GM12878 (cell line): ENCODE measurements around the gene DMAC1. TPM values are rescaled to one million over a fixed set of nuclear protein-coding genes. Genes with fewer than 3 reads are reported as not detected.

Source experiments
- ATAC-seq: fragments of 200-7000 bp; cut with Tn5 transposase; 3 replicates; pipeline ENCODE4 v1.9.1; 2020; ENCODE audit warnings: mild to moderate bottlenecking, moderate library complexity
- BruUV-seq: library from RNA; stranded (reverse); fragments of 400-500 nt; replicated peaks from 2 replicates; lab custom pipeline; 2021; lab: Mats Ljungman, UMichigan
- CTCF ChIA-PET: fragments of 300-600 bp; sonication (Branson Sonifier 250); formaldehyde crosslinking; extraction: SDS; loops from one replicate; lab custom pipeline; 2021; ENCODE audit warnings: inconsistent platforms; lab: Yijun Ruan, JAX
- POLR2A ChIA-PET: fragments of 350-600 bp; formaldehyde crosslinking; extraction: SDS; loops from one replicate; lab custom pipeline; 2021; ENCODE audit warnings: inconsistent platforms; lab: Charles Lee
- RAD21 ChIA-PET: fragments of 300-600 bp; sonication (Branson Sonifier 250); formaldehyde crosslinking; loops from one replicate; lab custom pipeline; 2023; ENCODE audit warnings: antibody characterized with exemption; ENCODE audit not compliant: unreplicated experiment; lab: Charles Lee
- SMC1A ChIA-PET: fragments of 300-600 bp; sonication (Branson Sonifier 250); formaldehyde crosslinking; loops from one replicate; lab custom pipeline; 2023; ENCODE audit not compliant: unreplicated experiment, uncharacterized antibody; lab: Charles Lee
- DNase-seq: peaks from one replicate; pipeline ENCODE4 v3.0.0-alpha.2; 2011; ENCODE audit warnings: low read depth, low spot score
- FAIRE-seq: peaks from 3 replicates; lab custom pipeline; 2011; peaks lifted over from hg19 to GRCh38; lab: Jason Lieb, UNC
- H2AFZ ChIP-seq: 2 replicates; pipeline ENCODE4 v1.6.0; 2011; ENCODE audit warnings: low read depth, low read length, control low read depth; ENCODE audit not compliant: control insufficient read depth
- H3K27ac ChIP-seq: 2 replicates; pipeline ENCODE4 v1.5.1; 2011; ENCODE audit warnings: control low read depth; ENCODE audit not compliant: control insufficient read depth, insufficient read depth
- H3K27me3 ChIP-seq, 2 experiments: replicated peaks in 1 of 2; 2 replicates each; pipeline versions ENCODE4 v1.6.0 to v1.6.1; 2011; ENCODE audit warnings: low read length in 1 of 2; ENCODE audit not compliant: control insufficient read depth in 2 of 2, insufficient read depth in 2 of 2
- H3K36me3 ChIP-seq, 2 experiments: 2 replicates each; pipeline ENCODE4 v1.5.1; 2011; ENCODE audit warnings: low read length in 1 of 2; ENCODE audit not compliant: control insufficient read depth in 2 of 2, insufficient read depth in 2 of 2
- H3K4me1 ChIP-seq: 2 replicates; pipeline ENCODE4 v1.6.1; 2011; ENCODE audit warnings: mild to moderate bottlenecking, low read length, moderate library complexity, mixed read lengths; ENCODE audit not compliant: control insufficient read depth, insufficient read depth
- H3K4me2 ChIP-seq: 2 replicates; pipeline ENCODE4 v1.6.0; 2011; ENCODE audit warnings: control low read depth; ENCODE audit not compliant: control insufficient read depth, insufficient read depth
- H3K4me3 ChIP-seq: fragments of 200-600 bp; sonication (generic); 2 replicates; pipeline ENCODE4 v1.5.1; 2016
- H3K79me2 ChIP-seq: 2 replicates; pipeline ENCODE4 v1.6.0; 2011; ENCODE audit warnings: low read length; ENCODE audit not compliant: control insufficient read depth, insufficient read depth
- H3K9ac ChIP-seq: 2 replicates; pipeline ENCODE4 v1.8.0; 2011; ENCODE audit warnings: low read length, control low read depth, mixed read lengths; ENCODE audit not compliant: control insufficient read depth, insufficient read depth
- H3K9me3 ChIP-seq: replicated peaks from 3 replicates; pipeline ENCODE4 v1.5.1; 2011; ENCODE audit warnings: mild to moderate bottlenecking, low read length; ENCODE audit not compliant: control insufficient read depth, insufficient read depth
- H4K20me1 ChIP-seq: 2 replicates; pipeline ENCODE4 v1.6.0; 2011; ENCODE audit not compliant: control insufficient read depth, insufficient read depth
- ATF7 ChIP-seq: fragments of 450-650 bp; IDR thresholded peaks from 2 replicates; pipeline ENCODE4 v1.6.1; 2016; ENCODE audit warnings: low read depth, mild to moderate bottlenecking
- CBFB ChIP-seq: IDR thresholded peaks from 2 replicates; pipeline ENCODE4 v1.6.1; 2016; ENCODE audit warnings: antibody characterized with exemption, low read depth
- CEBPB ChIP-seq, 2 experiments: fragments of 150-350 bp in 1 of 2; IDR thresholded peaks; 2 replicates each; pipeline ENCODE4 v1.6.1; 2012 to 2014; ENCODE audit warnings: low read depth in 2 of 2, low read length in 2 of 2, borderline replicate concordance in 1 of 2, inconsistent platforms in 1 of 2
- CREB1 ChIP-seq: IDR thresholded peaks from 2 replicates; pipeline ENCODE4 v1.6.1; 2012; ENCODE audit warnings: low read depth, mild to moderate bottlenecking, inconsistent platforms
- IKZF1 ChIP-seq: fragments of 450-650 bp; conservative IDR thresholded peaks from 2 replicates; pipeline ENCODE4 v1.6.1; 2017; ENCODE audit warnings: antibody characterized with exemption, mild to moderate bottlenecking
- KAT2A ChIP-seq: conservative IDR thresholded peaks from 2 replicates; pipeline ENCODE4 v1.6.1; 2011; ENCODE audit warnings: low read depth, low read length; ENCODE audit not compliant: control insufficient read depth
- LARP7 ChIP-seq: fragments of 450-650 bp; IDR thresholded peaks from 2 replicates; pipeline ENCODE4 v1.6.1; 2017; ENCODE audit warnings: mild to moderate bottlenecking
- MEF2B ChIP-seq: fragments of 450-650 bp; IDR thresholded peaks from 2 replicates; pipeline ENCODE4 v1.6.1; 2018; ENCODE audit warnings: mild to moderate bottlenecking, moderate library complexity; ENCODE audit not compliant: partially characterized antibody, poor library complexity, severe bottlenecking
- MYC ChIP-seq: IDR thresholded peaks from 2 replicates; pipeline ENCODE4 v1.6.1; 2011; ENCODE audit warnings: mild to moderate bottlenecking, low read length, moderate library complexity, inconsistent platforms; ENCODE audit not compliant: insufficient read depth, insufficient replicate concordance, insufficient read length, severe bottlenecking
- NFYA ChIP-seq: IDR thresholded peaks from 2 replicates; pipeline ENCODE4 v1.6.1; 2011; ENCODE audit warnings: low read depth, mild to moderate bottlenecking, low read length, improper control_type of control experiment, borderline replicate concordance
- WGBS: methylation state at CpG from one replicate; pipeline ENCODE4 v1.1.6; 2016; ENCODE audit warnings: low lambda C conversion rate; ENCODE audit not compliant: insufficient replicate concordance, insufficient coverage; ENCODE audit errors: missing lambda C conversion rate; 5-methylcytosine and 5-hydroxymethylcytosine counted together
- in situ Hi-C: fragments of 300-500 bp; cut with MboI; formaldehyde crosslinking; loops from 9 replicates; pipeline ENCODE4 v1.14.3; 2018; ENCODE audit warnings: mixed read lengths
- intact Hi-C: fragments of 100-400 bp; cut with micrococcal nuclease; formaldehyde crosslinking; loops from one replicate; pipeline ENCODE4 v1.14.2; 2022; ENCODE audit not compliant: unreplicated experiment
- polyA plus RNA-seq, 11 experiments: library from polyadenylated mRNA; depleted of rRNA in 4 of 11; unstranded in 6 of 11; stranded (reverse) in 5 of 11; fragments of >200 nt; fragmentation: Nextera tagmentation in 4 of 11; fragmentation: Illumina TruSeq in 1 of 11; extraction: Ambion mirVana in 4 of 11; extraction: Trizol in 1 of 11; gene quantifications; 1 replicate in 1 of 11; 2 replicates in 10 of 11; pipeline versions ENCODE4 v1.2.1 to v1.2.3, GENCODE V29; 2011 to 2016; ENCODE audit warnings: inconsistent platforms in 2 of 11, missing spikeins in 2 of 11, low read depth in 1 of 11
- total RNA-seq, 4 experiments: library from RNA; depleted of rRNA in 3 of 4; stranded (reverse); fragments of >200 nt in 3 of 4; fragmentation: Illumina TruSeq in 1 of 4; extraction: Trizol in 1 of 4; gene quantifications; 2 replicates each; pipeline versions ENCODE4 v1.2.1 to v1.2.3, GENCODE V29; 2013 to 2021
- TF ChIP-seq, protein P1 (sequence below): IDR thresholded peaks from 2 replicates; pipeline ENCODE4 v1.6.1; 2012; ENCODE audit warnings: improper control_type of control experiment, low read depth, low read length; ENCODE audit not compliant: insufficient replicate concordance
- TF ChIP-seq, protein P2 (sequence below): fragments of 450-650 bp; IDR thresholded peaks from 2 replicates; pipeline ENCODE4 v1.6.1; 2017; ENCODE audit warnings: mild to moderate bottlenecking, moderate library complexity
- TF ChIP-seq, protein P3 (sequence below): IDR thresholded peaks from 2 replicates; pipeline ENCODE4 v1.6.1; 2011; ENCODE audit warnings: low read depth, low read length, improper control_type of control experiment, borderline replicate concordance

DMAC1 gene
- total and polyA plus RNA-seq, 10 of the 15 experiments (the other 5 are each of a cell fraction or from before 2014, with no cell fraction given), result 16.0 to 123 (median 44.5) TPM

DNA sequence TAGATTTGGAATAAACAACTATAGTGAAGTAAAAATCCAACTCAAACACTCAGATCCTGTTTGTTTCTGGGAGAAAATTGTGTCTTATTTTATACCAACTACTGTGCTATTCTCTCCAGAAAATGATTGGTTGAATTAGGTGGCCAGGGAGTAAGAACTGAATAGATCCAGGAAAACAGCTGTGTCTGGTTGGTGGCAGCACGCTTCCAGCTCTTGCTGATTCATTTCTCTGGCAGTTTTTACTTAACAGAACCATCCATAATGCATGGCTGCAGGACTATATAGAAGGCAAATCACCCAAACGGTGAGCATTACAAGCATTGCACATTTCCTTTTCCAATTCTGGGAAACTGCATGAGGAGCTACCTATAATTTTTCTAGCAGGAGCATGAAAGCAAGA lies 29.5 kb downstream of the DMAC1 start:
- POLR2A ChIA-PET, result no interaction called here
- no peak overlapping the region for H3K4me2 ChIP-seq
- H3K27me3 ChIP-seq, result no peaks in the 10 kb centered on the region
- BruUV-seq, result no TSS peak
- no peaks in the 10 kb centered on the region for H3K36me3 ChIP-seq
- RAD21 ChIA-PET, result interaction anchor here (1.2 kb wide), 1 partner anchor 11 kb away, joined by 4 read pairs; no protein-coding TSS in a partner anchor
- SMC1A ChIA-PET, result interaction anchor here (0.6 to 1.8 kb wide), 3 partner anchors 10 to 62 kb away, joined by 3 to 6 read pairs (median 3); no protein-coding TSS in a partner anchor
- no peaks in the 10 kb centered on the region for H3K4me1 ChIP-seq
- H3K27ac ChIP-seq, result no peak overlapping the region
- CTCF ChIA-PET, result interaction anchor here (0.6 to 1.6 kb wide), 4 partner anchors 9 to 1091 kb away, joined by 3 to 4 read pairs (median 4); no protein-coding TSS in a partner anchor
- FAIRE-seq, result no peak
- 0% methylated on average over 2 of the region's 2 CpGs for WGBS
- no peak overlapping the region for H2AFZ ChIP-seq
- DNase-seq, result no peak
- H4K20me1 ChIP-seq, result no peaks in the 10 kb centered on the region
- no peaks in the 10 kb centered on the region for H3K79me2 ChIP-seq
- no peaks in the 10 kb centered on the region; the same call in 2 of the 3 replicates for H3K9me3 ChIP-seq
- in situ Hi-C loops, result no loop called here
- ATAC-seq, result no peak
- intact Hi-C loops, result no loop called here
- H3K9ac ChIP-seq, result no peak overlapping the region
- H3K4me3 ChIP-seq, result no peak overlapping the region
- no peak for TF ChIP-seq NFYA
- no peak for TF ChIP-seq IKZF1
- no peak for TF ChIP-seq ATF7
- TF ChIP-seq CBFB, result no peak
- no peak for TF ChIP-seq MEF2B
- TF ChIP-seq CEBPB (IDR thresholded peaks at IDR 0.05; ENCODE audit: borderline replicate concordance in 1 of 2, low read depth in 2 of 2, low read length in 2 of 2), result no peak
- no peak for TF ChIP-seq MYC
- TF ChIP-seq KAT2A, result no peak
- no peak for TF ChIP-seq LARP7
- TF ChIP-seq, protein P1, sequence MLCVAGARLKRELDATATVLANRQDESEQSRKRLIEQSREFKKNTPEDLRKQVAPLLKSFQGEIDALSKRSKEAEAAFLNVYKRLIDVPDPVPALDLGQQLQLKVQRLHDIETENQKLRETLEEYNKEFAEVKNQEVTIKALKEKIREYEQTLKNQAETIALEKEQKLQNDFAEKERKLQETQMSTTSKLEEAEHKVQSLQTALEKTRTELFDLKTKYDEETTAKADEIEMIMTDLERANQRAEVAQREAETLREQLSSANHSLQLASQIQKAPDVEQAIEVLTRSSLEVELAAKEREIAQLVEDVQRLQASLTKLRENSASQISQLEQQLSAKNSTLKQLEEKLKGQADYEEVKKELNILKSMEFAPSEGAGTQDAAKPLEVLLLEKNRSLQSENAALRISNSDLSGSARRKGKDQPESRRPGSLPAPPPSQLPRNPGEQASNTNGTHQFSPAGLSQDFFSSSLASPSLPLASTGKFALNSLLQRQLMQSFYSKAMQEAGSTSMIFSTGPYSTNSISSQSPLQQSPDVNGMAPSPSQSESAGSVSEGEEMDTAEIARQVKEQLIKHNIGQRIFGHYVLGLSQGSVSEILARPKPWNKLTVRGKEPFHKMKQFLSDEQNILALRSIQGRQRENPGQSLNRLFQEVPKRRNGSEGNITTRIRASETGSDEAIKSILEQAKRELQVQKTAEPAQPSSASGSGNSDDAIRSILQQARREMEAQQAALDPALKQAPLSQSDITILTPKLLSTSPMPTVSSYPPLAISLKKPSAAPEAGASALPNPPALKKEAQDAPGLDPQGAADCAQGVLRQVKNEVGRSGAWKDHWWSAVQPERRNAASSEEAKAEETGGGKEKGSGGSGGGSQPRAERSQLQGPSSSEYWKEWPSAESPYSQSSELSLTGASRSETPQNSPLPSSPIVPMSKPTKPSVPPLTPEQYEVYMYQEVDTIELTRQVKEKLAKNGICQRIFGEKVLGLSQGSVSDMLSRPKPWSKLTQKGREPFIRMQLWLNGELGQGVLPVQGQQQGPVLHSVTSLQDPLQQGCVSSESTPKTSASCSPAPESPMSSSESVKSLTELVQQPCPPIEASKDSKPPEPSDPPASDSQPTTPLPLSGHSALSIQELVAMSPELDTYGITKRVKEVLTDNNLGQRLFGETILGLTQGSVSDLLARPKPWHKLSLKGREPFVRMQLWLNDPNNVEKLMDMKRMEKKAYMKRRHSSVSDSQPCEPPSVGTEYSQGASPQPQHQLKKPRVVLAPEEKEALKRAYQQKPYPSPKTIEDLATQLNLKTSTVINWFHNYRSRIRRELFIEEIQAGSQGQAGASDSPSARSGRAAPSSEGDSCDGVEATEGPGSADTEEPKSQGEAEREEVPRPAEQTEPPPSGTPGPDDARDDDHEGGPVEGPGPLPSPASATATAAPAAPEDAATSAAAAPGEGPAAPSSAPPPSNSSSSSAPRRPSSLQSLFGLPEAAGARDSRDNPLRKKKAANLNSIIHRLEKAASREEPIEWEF, result no peak
- TF ChIP-seq, protein P2, sequence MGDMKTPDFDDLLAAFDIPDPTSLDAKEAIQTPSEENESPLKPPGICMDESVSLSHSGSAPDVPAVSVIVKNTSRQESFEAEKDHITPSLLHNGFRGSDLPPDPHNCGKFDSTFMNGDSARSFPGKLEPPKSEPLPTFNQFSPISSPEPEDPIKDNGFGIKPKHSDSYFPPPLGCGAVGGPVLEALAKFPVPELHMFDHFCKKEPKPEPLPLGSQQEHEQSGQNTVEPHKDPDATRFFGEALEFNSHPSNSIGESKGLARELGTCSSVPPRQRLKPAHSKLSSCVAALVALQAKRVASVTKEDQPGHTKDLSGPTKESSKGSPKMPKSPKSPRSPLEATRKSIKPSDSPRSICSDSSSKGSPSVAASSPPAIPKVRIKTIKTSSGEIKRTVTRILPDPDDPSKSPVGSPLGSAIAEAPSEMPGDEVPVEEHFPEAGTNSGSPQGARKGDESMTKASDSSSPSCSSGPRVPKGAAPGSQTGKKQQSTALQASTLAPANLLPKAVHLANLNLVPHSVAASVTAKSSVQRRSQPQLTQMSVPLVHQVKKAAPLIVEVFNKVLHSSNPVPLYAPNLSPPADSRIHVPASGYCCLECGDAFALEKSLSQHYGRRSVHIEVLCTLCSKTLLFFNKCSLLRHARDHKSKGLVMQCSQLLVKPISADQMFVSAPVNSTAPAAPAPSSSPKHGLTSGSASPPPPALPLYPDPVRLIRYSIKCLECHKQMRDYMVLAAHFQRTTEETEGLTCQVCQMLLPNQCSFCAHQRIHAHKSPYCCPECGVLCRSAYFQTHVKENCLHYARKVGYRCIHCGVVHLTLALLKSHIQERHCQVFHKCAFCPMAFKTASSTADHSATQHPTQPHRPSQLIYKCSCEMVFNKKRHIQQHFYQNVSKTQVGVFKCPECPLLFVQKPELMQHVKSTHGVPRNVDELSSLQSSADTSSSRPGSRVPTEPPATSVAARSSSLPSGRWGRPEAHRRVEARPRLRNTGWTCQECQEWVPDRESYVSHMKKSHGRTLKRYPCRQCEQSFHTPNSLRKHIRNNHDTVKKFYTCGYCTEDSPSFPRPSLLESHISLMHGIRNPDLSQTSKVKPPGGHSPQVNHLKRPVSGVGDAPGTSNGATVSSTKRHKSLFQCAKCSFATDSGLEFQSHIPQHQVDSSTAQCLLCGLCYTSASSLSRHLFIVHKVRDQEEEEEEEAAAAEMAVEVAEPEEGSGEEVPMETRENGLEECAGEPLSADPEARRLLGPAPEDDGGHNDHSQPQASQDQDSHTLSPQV, result no peak
- TF ChIP-seq, protein P3, sequence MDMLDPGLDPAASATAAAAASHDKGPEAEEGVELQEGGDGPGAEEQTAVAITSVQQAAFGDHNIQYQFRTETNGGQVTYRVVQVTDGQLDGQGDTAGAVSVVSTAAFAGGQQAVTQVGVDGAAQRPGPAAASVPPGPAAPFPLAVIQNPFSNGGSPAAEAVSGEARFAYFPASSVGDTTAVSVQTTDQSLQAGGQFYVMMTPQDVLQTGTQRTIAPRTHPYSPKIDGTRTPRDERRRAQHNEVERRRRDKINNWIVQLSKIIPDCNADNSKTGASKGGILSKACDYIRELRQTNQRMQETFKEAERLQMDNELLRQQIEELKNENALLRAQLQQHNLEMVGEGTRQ, result no peak
- TF ChIP-seq CREB1, result no peak
